Adrenal gland (tissue), 12 donors: ENCODE results near the gene TAS2R43. TPM values are rescaled to one million over a fixed set of nuclear protein-coding genes. Genes with fewer than 3 reads are reported as not detected.

Experiments used
- DNase-seq, 7 donors: peaks; one replicate each; pipeline ENCODE4 v3.0.0-alpha.2; 2019 to 2020
- H3K27ac ChIP-seq, 5 donors: fragments of 200-600 bp; sonication (generic) in 4 of 5; 1 replicate in 3 of 5; 2 replicates in 2 of 5; pipeline versions ENCODE4 v1.5.1 to v1.8.0; 2016 to 2020; ENCODE audit warnings: mild to moderate bottlenecking in 1 of 5
- H3K27me3 ChIP-seq: fragments of 200-600 bp; 2 replicates; pipeline ENCODE4 v1.8.0; 2021
- H3K36me3 ChIP-seq, 2 donors: fragments of 200-600 bp; replicated peaks in 1 of 2; 1 replicate in 1 of 2; 2 replicates in 1 of 2; pipeline versions ENCODE4 v1.5.1 to v1.8.0; 2018 to 2022
- H3K4me1 ChIP-seq, 2 donors: fragments of 200-600 bp; replicated peaks in 1 of 2; 1 replicate in 1 of 2; 2 replicates in 1 of 2; pipeline versions ENCODE4 v1.5.1 to v1.8.0; 2018 to 2021
- H3K4me3 ChIP-seq, 4 donors: fragments of 200-600 bp; sonication (generic) in 3 of 4; one replicate each; pipeline ENCODE4 v1.5.1; 2016 to 2018
- H3K9me3 ChIP-seq, 3 donors: fragments of 200-600 bp; sonication (generic) in 1 of 3; replicated peaks in 1 of 3; 1 replicate in 2 of 3; 2 replicates in 1 of 3; pipeline versions ENCODE4 v1.5.1 to v1.8.0; 2016 to 2021
- POLR2A ChIP-seq, 2 donors: fragments of 450-650 bp; IDR thresholded peaks; one replicate each; pipeline ENCODE4 v1.6.1; 2017; ENCODE audit warnings: antibody characterized with exemption in 2 of 2, mild to moderate bottlenecking in 2 of 2, moderate library complexity in 1 of 2
- WGBS, 4 donors: extraction: QIAGEN DNeasy Blood & Tissue Kit in 2 of 4; methylation state at CpG; one replicate each; pipeline versions ENCODE4 v1.1.5 to v1.1.7; 2013 to 2017; 5-methylcytosine and 5-hydroxymethylcytosine counted together
- intact Hi-C, 2 donors: fragments of 100-400 bp; cut with DNase I; formaldehyde crosslinking; loops; one replicate each; pipeline versions ENCODE4 v1.14.1 to v1.15.0; 2022 to 2023
- polyA plus RNA-seq, 3 donors: library from polyadenylated mRNA; stranded (reverse); fragments of 200-250 nt in 2 of 3; fragments of 350-450 nt in 1 of 3; fragmentation: Illumina TruSeq in 1 of 3; extraction: RNeasy Lipid Tissue Mini Kit (QIAGEN cat#74804) in 1 of 3; gene quantifications; one replicate each; pipeline ENCODE4 v1.2.3, GENCODE V29; 2013 to 2014
- total RNA-seq, 9 donors: library from RNA; depleted of rRNA in 4 of 9; stranded (reverse); fragments of >200 nt in 4 of 9; fragments of 120-200 nt in 1 of 9; fragmentation: NEBNext Ultra II Directional in 1 of 9; extraction: Animal tissue kit (Norgen Biotek cat#: 25700) in 1 of 9; gene quantifications; one replicate each; pipeline versions ENCODE4 v1.1.0 to v1.2.4, GENCODE V29; 2013 to 2023
- TF ChIP-seq, protein P1 (sequence below), 6 experiments: fragments of 450-650 bp in 4 of 6; fragments of 200-600 bp in 2 of 6; sonication (generic) in 1 of 6; IDR thresholded peaks; 1 replicate in 5 of 6; 2 replicates in 1 of 6; pipeline versions ENCODE4 v1.5.1 to v1.8.0; 2016 to 2021; ENCODE audit warnings: antibody characterized with exemption in 6 of 6, mild to moderate bottlenecking in 2 of 6, moderate library complexity in 1 of 6
- donor health status: healthy with polysubstance abuse.
- donor health status: Bipolar disorder and iron deficiency.
- donor health status: DM: yes; HTN: yes; CAD: no.
- donor health status: DM: no; HTN: no; CAD: no.
- donor health status: DM: no; HTN: no; CAD: no.
- donor health status: DM: yes; HTN: yes; CAD: no.

Gene TAS2R43
- total and polyA plus RNA-seq, 12 donors = 0.28 to 17.0 (median 1.3) TPM; not detected in 4

- Histone ChIP-seq H3K4me3 (no peak overlapping the region), H3K9me3 (no peaks in the 10 kb centered on the region), H3K4me1 (no peaks in the 10 kb centered on the region), H3K27me3 (no peaks in the 10 kb centered on the region), H3K27ac (no peak overlapping the region), H3K36me3 (no peaks in the 10 kb centered on the region)
- TF ChIP-seq, protein P1, sequence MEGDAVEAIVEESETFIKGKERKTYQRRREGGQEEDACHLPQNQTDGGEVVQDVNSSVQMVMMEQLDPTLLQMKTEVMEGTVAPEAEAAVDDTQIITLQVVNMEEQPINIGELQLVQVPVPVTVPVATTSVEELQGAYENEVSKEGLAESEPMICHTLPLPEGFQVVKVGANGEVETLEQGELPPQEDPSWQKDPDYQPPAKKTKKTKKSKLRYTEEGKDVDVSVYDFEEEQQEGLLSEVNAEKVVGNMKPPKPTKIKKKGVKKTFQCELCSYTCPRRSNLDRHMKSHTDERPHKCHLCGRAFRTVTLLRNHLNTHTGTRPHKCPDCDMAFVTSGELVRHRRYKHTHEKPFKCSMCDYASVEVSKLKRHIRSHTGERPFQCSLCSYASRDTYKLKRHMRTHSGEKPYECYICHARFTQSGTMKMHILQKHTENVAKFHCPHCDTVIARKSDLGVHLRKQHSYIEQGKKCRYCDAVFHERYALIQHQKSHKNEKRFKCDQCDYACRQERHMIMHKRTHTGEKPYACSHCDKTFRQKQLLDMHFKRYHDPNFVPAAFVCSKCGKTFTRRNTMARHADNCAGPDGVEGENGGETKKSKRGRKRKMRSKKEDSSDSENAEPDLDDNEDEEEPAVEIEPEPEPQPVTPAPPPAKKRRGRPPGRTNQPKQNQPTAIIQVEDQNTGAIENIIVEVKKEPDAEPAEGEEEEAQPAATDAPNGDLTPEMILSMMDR (IDR thresholded peaks at IDR 0.05) = no peak
- no peak for TF ChIP-seq POLR2A (IDR thresholded peaks at IDR 0.05)
- DNase-seq = no peak
- WGBS, 4 donors = 6 to 96% (median 91%) methylated on average over 1 to 5 of the region's 5 CpGs
- intact Hi-C loops = no loop called here
Measured at GRCh38 chr12:11089246-11089645, 2.9 kb downstream of the TAS2R43 start.

GRCh38 chr12:11085419-11085818 is 6.7 kb downstream of the TAS2R43 start:
- intact Hi-C loops = no loop called here
- Histone ChIP-seq H3K4me1 (no peaks in the 10 kb centered on the region), H3K4me3 (no peak overlapping the region), H3K27me3 (no peaks in the 10 kb centered on the region), H3K9me3 (no peaks in the 10 kb centered on the region), H3K27ac (peak overlapping the region in 3 of 5 donors; percentile 33 to 67 (median 54)), H3K36me3 (no peaks in the 10 kb centered on the region)
- WGBS, 4 donors = 38 to 46% (median 39%) methylated on average over 3 of the region's 3 CpGs; no CpG with 5 or more reads in 1 of the 4 donors
- peak in 4 of 7 donors; percentile 18 to 62 (median 36) for DNase-seq
- TF ChIP-seq, protein P1 (IDR thresholded peaks at IDR 0.05) = no peak
- TF ChIP-seq POLR2A (IDR thresholded peaks at IDR 0.05) = no peak

- no peaks in the 10 kb centered on the region for H3K4me1 ChIP-seq
- no peak for TF ChIP-seq POLR2A (IDR thresholded peaks at IDR 0.05)
- TF ChIP-seq, protein P1 (IDR thresholded peaks at IDR 0.05) = no peak
- no peak for DNase-seq
- H3K27me3 ChIP-seq = no peaks in the 10 kb centered on the region
- WGBS, 4 donors = 96 to 100% (median 100%) methylated on average over 2 of the region's 2 CpGs; no CpG with 5 or more reads in 1 of the 4 donors
- intact Hi-C loops = no loop called here
- H3K36me3 ChIP-seq = no peaks in the 10 kb centered on the region
- H3K4me3 ChIP-seq = no peak overlapping the region
- no peaks in the 10 kb centered on the region for H3K9me3 ChIP-seq
- H3K27ac ChIP-seq = no peak overlapping the region
Measured at GRCh38 chr12:11081987-11082386, 10.1 kb downstream of the TAS2R43 start.

- intact Hi-C loops = no loop called here
- 94 to 100% (median 98%) methylated on average over 1 of the region's 1 CpG for WGBS, 4 donors
- Histone ChIP-seq H3K9me3 (no peaks in the 10 kb centered on the region), H3K4me1 (no peaks in the 10 kb centered on the region), H3K27ac (no peak overlapping the region), H3K4me3 (no peak overlapping the region), H3K27me3 (no peaks in the 10 kb centered on the region), H3K36me3 (no peaks in the 10 kb centered on the region)
- no peak for TF ChIP-seq POLR2A (IDR thresholded peaks at IDR 0.05)
- TF ChIP-seq, protein P1 (IDR thresholded peaks at IDR 0.05) = no peak
- no peak for DNase-seq
Measured at GRCh38 chr12:11078246-11078645, 13.9 kb downstream of the TAS2R43 start.
